Measurements from ENCODE around the gene CERK. TPM values are rescaled to one million over a fixed set of nuclear protein-coding genes. Genes with fewer than 3 reads are reported as not detected.

Gene CERK
- total and polyA plus RNA-seq, 2 of the 13 experiments (the other 11 are each of a cell fraction or from before 2014, with no cell fraction given) = 40.3 to 41.9 TPM

DNA sequence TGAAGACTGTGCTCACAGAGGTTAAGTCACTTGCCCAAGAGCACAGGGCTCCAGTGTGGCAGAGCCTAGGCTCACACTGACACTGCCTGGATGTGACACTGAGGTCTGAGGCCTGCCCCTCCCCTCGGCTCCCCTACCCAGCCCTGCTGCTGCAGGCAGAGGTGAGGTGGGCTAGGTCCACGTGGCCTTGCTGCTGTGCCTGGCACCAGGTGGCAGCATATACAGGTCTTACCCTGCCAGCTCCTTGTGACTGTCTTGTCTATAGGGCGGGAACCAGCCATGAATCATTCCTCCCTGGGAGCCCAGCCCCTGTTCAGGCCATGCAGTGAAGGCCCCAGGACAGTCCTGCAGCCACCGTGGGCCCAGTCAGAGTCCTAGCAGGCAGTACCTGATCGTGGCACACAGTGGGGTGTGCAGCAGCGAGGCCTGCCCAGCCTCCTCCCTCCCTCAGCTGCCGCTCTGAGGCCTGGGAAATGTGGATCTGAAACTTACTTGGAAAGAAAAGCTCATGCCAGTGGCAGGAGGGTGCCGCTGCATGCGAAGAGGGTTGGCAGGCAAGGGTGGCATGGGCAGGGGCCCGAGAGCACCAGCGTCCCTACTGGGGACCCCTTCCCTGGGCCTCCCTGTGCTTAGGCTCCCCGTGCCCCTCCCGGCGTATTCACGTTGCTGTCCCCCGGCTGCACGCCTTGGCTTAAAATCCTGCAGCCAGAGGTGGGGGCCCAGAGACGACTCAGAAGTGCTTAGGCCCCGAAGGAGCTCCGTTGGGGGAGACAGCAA, 1.2 kb upstream of the CERK start (continued):
- TF ChIP-seq, protein P1, sequence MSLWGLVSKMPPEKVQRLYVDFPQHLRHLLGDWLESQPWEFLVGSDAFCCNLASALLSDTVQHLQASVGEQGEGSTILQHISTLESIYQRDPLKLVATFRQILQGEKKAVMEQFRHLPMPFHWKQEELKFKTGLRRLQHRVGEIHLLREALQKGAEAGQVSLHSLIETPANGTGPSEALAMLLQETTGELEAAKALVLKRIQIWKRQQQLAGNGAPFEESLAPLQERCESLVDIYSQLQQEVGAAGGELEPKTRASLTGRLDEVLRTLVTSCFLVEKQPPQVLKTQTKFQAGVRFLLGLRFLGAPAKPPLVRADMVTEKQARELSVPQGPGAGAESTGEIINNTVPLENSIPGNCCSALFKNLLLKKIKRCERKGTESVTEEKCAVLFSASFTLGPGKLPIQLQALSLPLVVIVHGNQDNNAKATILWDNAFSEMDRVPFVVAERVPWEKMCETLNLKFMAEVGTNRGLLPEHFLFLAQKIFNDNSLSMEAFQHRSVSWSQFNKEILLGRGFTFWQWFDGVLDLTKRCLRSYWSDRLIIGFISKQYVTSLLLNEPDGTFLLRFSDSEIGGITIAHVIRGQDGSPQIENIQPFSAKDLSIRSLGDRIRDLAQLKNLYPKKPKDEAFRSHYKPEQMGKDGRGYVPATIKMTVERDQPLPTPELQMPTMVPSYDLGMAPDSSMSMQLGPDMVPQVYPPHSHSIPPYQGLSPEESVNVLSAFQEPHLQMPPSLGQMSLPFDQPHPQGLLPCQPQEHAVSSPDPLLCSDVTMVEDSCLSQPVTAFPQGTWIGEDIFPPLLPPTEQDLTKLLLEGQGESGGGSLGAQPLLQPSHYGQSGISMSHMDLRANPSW (CRISPR knock-in tag; IDR thresholded peaks at IDR 0.05; ENCODE audit: borderline replicate concordance) = no peak
- TF ChIP-seq, protein P2, sequence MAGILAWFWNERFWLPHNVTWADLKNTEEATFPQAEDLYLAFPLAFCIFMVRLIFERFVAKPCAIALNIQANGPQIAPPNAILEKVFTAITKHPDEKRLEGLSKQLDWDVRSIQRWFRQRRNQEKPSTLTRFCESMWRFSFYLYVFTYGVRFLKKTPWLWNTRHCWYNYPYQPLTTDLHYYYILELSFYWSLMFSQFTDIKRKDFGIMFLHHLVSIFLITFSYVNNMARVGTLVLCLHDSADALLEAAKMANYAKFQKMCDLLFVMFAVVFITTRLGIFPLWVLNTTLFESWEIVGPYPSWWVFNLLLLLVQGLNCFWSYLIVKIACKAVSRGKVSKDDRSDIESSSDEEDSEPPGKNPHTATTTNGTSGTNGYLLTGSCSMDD (CRISPR knock-in tag; IDR thresholded peaks at IDR 0.05) = no peak
- TF ChIP-seq NFIC (IDR thresholded peaks at IDR 0.05; ENCODE audit: low read length) = no peak
- no peak for TF ChIP-seq ETV6 (CRISPR knock-in tag; conservative IDR thresholded peaks at IDR 0.05)
- TF ChIP-seq NFE2L1 (CRISPR knock-in tag; IDR thresholded peaks at IDR 0.05; ENCODE audit: borderline replicate concordance) = no peak

DNA sequence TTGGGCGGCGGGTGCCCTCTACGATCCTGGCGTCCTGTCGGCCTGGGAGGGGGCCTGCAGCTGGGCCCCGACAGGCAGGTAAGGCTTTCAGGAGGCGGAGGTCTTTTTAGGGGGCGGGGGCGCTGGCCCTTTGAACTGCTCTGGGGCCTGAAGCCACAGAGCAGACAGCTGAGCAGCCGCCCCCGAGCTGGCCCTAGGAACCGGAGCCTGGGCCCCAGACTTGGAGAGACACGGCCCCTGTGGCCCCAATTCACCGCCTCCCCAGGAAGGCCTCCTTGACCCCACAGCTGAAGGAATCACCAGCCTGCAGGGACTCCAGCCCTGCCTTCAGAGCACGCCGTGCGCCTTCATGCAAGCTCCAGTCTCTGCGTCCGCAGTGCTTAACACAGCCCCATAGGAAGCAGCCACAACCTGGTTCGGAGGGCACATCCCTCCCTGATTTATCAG, 618 bp upstream of the CERK start:
- DNase-seq (ENCODE audit: low spot score) = peak; percentile 30
- no CpG with 5 or more reads among the region's 20 CpGs for WGBS (ENCODE audit: low lambda C conversion rate)
- H3K4me2 ChIP-seq (ENCODE audit: low read depth, low read length) = peak overlapping the region; percentile 95
- ChIA-PET POLR2A (interaction anchor here (0.8 to 4.0 kb wide), 14 partner anchors 12 to 177 kb away, joined by 3 to 42 read pairs (median 5); partner anchors contain the start of gene TBC1D22A), CTCF (ENCODE audit: low intra/inter-chr PET ratio, low total read pairs) (interaction anchor here (0.6 to 0.9 kb wide), 2 partner anchors 20 to 65 kb away, joined by 3 to 5 read pairs; no protein-coding TSS in a partner anchor)
- in situ Hi-C loops (cut with HindIII; ENCODE audit: extremely low pct_ligation_motif_present, low pct_unique_long_range_greater_than_20kb) = no loop called here
- H3K9ac ChIP-seq (ENCODE audit: insufficient read depth, low read depth, low read length) = peak overlapping the region; percentile 87
- H4K20me1 ChIP-seq (ENCODE audit: insufficient read depth, low read length) = peaks cover 18% of the 10 kb centered on the region
- no peaks in the 10 kb centered on the region; a peak in 1 of 5 replicates for H3K27me3 ChIP-seq (ENCODE audit: control insufficient read depth in 1 of 2, insufficient read depth in 2 of 2, low read length in 2 of 2)
- H3K79me2 ChIP-seq (ENCODE audit: insufficient read depth, low read length) = peaks cover 36% of the 10 kb centered on the region
- H3K36me3 ChIP-seq (replicated peaks in 1 of 2; ENCODE audit: control insufficient read depth in 1 of 2, insufficient read depth in 2 of 2, low read length in 2 of 2) = peaks cover 0 to 3% of the 10 kb centered on the region in 2 experiments; a peak in 1 of 5 replicates
- peaks cover 77% of the 10 kb centered on the region for H3K4me1 ChIP-seq (ENCODE audit: insufficient read depth, low read length)
- no peak for FAIRE-seq
- no peaks in the 10 kb centered on the region for H3K9me3 ChIP-seq (ENCODE audit: low read length)
- H3K27ac ChIP-seq (ENCODE audit: extremely low read length, insufficient read depth, low read length) = peak overlapping the region; percentile 87
- BruUV-seq (replicated peaks) = TSS peak; percentile 72
- peak overlapping the region; percentile 63 to 84 (median 79) for H3K4me3 ChIP-seq (replicated peaks in 1 of 3; ENCODE audit: insufficient read depth in 1 of 3, low read depth in 2 of 3, low read length in 3 of 3)
- intact Hi-C loops (cut with micrococcal nuclease; ENCODE audit: unreplicated experiment) = loop anchor here (2.0 to 10.0 kb wide), 2 partner anchors 16 to 164 kb away; no protein-coding TSS in a partner anchor
- H2AFZ ChIP-seq (ENCODE audit: low read length) = no peak overlapping the region
- peak; percentile 66 for ATAC-seq
- TF ChIP-seq SRSF4 (IDR thresholded peaks at IDR 0.05; ENCODE audit: low read depth, low read length, poor library complexity, severe bottlenecking) = no peak
- TF ChIP-seq JARID2 (CRISPR knock-in tag; IDR thresholded peaks at IDR 0.05; ENCODE audit: insufficient replicate concordance) = no peak
- TF ChIP-seq, protein P3, sequence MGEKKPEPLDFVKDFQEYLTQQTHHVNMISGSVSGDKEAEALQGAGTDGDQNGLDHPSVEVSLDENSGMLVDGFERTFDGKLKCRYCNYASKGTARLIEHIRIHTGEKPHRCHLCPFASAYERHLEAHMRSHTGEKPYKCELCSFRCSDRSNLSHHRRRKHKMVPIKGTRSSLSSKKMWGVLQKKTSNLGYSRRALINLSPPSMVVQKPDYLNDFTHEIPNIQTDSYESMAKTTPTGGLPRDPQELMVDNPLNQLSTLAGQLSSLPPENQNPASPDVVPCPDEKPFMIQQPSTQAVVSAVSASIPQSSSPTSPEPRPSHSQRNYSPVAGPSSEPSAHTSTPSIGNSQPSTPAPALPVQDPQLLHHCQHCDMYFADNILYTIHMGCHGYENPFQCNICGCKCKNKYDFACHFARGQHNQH (CRISPR knock-in tag; IDR thresholded peaks at IDR 0.05) = 0 out of 2 replicates have a peak, but pooled peaks have one; percentile 20

Data from HepG2 (cell line).